ENCODE measurements around the gene JMJD7.

The JMJD7 gene

GRCh38 chr15:41795996-41796856, 31.7 kb upstream of the JMJD7 start:
- TF ChIP-seq ZFP30 (CRISPR knock-in tag; IDR thresholded peaks at IDR 0.05) = no peak
- TF ChIP-seq TCF4 (CRISPR knock-in tag; IDR thresholded peaks at IDR 0.05; ENCODE audit: borderline replicate concordance) = peak; percentile 17; the same call in 1 of the 2 replicates
- peak; percentile 85 for ATAC-seq

DNA sequence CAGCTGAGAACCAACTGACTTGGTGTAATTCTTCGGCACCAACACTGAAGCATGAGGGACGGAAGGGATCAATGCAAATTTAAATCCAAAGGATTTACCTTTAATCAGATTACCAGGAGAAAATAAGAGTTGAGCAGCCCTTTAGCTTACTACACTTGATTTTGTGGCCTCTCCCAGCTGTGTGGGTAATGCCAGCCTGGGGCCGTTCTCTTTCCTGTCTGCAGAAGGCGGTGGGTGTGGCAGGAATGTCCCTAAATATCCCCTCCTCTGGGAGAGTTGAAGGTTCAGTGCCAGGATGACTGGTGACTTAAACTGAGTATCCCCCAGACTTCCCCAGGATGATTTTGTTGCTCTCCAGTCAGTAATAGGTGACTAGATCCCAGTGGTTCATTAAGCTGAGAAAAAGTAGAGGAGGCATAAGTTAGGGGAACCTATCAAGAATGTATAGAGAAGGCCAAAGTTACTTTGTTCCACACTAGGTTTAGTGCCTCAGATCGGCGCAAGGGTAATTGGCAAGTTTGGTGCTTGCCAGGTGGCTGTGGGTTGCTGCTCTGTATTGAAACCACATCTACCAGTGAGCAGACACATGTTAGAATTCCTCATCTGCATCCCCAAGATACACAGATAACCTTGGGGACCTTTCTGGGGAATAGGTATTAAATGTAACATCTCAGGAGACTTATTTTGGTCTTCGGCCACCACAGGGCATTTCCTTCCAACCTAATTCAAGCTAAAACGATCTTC, 30.5 kb upstream of the JMJD7 start:
- no peak for ATAC-seq
- TF ChIP-seq ZFP3 (CRISPR knock-in tag; IDR thresholded peaks at IDR 0.05) (no peak), ZNF8 (CRISPR knock-in tag; IDR thresholded peaks at IDR 0.05) (no peak), CREB5 (CRISPR knock-in tag; IDR thresholded peaks at IDR 0.05; ENCODE audit: low read depth) (no peak), ZFP30 (CRISPR knock-in tag; IDR thresholded peaks at IDR 0.05) (no peak), SNAI2 (CRISPR knock-in tag; IDR thresholded peaks at IDR 0.05) (no peak), OSR1 (CRISPR knock-in tag; IDR thresholded peaks at IDR 0.05) (no peak), ZNF70 (CRISPR knock-in tag; IDR thresholded peaks at IDR 0.05) (no peak), PPARA (CRISPR knock-in tag; IDR thresholded peaks at IDR 0.05; ENCODE audit: borderline replicate concordance) (no peak), TOX (CRISPR knock-in tag; IDR thresholded peaks at IDR 0.05; ENCODE audit: borderline replicate concordance) (no peak), RARB (CRISPR knock-in tag; IDR thresholded peaks at IDR 0.05) (no peak)
- TF ChIP-seq, protein P1, sequence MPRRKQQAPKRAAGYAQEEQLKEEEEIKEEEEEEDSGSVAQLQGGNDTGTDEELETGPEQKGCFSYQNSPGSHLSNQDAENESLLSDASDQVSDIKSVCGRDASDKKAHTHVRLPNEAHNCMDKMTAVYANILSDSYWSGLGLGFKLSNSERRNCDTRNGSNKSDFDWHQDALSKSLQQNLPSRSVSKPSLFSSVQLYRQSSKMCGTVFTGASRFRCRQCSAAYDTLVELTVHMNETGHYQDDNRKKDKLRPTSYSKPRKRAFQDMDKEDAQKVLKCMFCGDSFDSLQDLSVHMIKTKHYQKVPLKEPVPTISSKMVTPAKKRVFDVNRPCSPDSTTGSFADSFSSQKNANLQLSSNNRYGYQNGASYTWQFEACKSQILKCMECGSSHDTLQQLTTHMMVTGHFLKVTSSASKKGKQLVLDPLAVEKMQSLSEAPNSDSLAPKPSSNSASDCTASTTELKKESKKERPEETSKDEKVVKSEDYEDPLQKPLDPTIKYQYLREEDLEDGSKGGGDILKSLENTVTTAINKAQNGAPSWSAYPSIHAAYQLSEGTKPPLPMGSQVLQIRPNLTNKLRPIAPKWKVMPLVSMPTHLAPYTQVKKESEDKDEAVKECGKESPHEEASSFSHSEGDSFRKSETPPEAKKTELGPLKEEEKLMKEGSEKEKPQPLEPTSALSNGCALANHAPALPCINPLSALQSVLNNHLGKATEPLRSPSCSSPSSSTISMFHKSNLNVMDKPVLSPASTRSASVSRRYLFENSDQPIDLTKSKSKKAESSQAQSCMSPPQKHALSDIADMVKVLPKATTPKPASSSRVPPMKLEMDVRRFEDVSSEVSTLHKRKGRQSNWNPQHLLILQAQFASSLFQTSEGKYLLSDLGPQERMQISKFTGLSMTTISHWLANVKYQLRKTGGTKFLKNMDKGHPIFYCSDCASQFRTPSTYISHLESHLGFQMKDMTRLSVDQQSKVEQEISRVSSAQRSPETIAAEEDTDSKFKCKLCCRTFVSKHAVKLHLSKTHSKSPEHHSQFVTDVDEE (CRISPR knock-in tag; IDR thresholded peaks at IDR 0.05) = no peak

DNA sequence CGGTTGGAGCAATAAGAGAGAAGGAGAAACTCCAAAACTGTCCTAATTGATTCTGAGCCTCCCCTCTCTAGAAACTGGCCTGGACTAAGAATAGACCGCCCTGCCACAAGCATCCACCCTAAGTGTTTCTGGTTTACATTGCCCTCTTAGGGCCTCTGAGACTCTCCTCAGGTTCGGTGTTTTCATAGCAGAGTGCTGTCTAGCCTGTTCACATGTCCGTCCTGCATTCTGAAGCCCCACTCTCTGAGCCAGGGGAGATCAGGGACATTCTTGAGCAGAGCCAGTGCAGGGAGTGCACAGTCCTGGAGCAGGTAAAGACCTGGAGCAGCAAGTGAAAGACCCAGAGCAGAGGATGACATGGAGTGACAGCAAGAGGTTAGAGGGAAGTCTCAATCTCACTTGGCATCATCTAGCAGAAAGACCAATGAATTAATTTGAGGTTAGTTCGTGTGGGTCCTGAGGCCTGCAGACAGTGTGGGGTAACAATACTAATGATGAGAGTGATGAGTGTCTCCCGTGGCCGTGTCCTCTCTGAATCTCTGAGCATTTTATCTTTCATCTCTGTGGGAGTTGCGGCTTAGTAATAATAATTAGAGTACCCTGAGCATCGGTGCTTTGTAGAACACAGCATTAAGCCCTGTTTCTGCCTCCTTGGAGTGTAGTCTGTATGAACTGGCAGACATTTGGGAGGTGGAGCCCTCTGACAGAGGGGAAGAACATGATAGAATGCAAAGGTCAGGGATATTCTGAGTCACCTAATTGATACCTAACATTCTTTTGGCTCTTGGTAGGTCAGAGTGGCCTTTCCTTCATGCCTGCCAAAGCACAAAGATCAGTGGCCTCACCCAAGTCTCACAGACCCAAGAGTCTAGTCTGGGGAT, 29.0 kb upstream of the JMJD7 start:
- ATAC-seq = peak; percentile 28
- TF ChIP-seq TOX (CRISPR knock-in tag; IDR thresholded peaks at IDR 0.05; ENCODE audit: borderline replicate concordance) (no peak), ZNF8 (CRISPR knock-in tag; IDR thresholded peaks at IDR 0.05) (no peak), SNAI2 (CRISPR knock-in tag; IDR thresholded peaks at IDR 0.05) (no peak), ARNTL (CRISPR knock-in tag; IDR thresholded peaks at IDR 0.05; ENCODE audit: borderline replicate concordance, low read depth) (no peak), GLIS3 (CRISPR knock-in tag; IDR thresholded peaks at IDR 0.05) (no peak), ZNF565 (CRISPR knock-in tag; conservative IDR thresholded peaks at IDR 0.05; ENCODE audit: low read depth) (no peak), ZNF70 (CRISPR knock-in tag; IDR thresholded peaks at IDR 0.05) (no peak)
- TF ChIP-seq, protein P2, sequence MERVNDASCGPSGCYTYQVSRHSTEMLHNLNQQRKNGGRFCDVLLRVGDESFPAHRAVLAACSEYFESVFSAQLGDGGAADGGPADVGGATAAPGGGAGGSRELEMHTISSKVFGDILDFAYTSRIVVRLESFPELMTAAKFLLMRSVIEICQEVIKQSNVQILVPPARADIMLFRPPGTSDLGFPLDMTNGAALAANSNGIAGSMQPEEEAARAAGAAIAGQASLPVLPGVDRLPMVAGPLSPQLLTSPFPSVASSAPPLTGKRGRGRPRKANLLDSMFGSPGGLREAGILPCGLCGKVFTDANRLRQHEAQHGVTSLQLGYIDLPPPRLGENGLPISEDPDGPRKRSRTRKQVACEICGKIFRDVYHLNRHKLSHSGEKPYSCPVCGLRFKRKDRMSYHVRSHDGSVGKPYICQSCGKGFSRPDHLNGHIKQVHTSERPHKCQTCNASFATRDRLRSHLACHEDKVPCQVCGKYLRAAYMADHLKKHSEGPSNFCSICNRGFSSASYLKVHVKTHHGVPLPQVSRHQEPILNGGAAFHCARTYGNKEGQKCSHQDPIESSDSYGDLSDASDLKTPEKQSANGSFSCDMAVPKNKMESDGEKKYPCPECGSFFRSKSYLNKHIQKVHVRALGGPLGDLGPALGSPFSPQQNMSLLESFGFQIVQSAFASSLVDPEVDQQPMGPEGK (CRISPR knock-in tag; IDR thresholded peaks at IDR 0.05; ENCODE audit: borderline replicate concordance) = no peak

GRCh38 chr15:41799488-41799805, 28.4 kb upstream of the JMJD7 start:
- no peak for TF ChIP-seq ZNF70 (CRISPR knock-in tag; IDR thresholded peaks at IDR 0.05)
- TF ChIP-seq OSR1 (CRISPR knock-in tag; IDR thresholded peaks at IDR 0.05) = no peak
- no peak for TF ChIP-seq CSDC2 (CRISPR knock-in tag; IDR thresholded peaks at IDR 0.05)
- TF ChIP-seq, protein P1 (CRISPR knock-in tag; IDR thresholded peaks at IDR 0.05) = no peak
- TF ChIP-seq ZNF565 (CRISPR knock-in tag; conservative IDR thresholded peaks at IDR 0.05; ENCODE audit: low read depth) = no peak
- no peak for TF ChIP-seq ISL1 (CRISPR knock-in tag; IDR thresholded peaks at IDR 0.05)
- TF ChIP-seq TOX (CRISPR knock-in tag; IDR thresholded peaks at IDR 0.05; ENCODE audit: borderline replicate concordance) = no peak
- no peak for TF ChIP-seq TCF4 (CRISPR knock-in tag; IDR thresholded peaks at IDR 0.05; ENCODE audit: borderline replicate concordance)
- TF ChIP-seq ESRRG (CRISPR knock-in tag; IDR thresholded peaks at IDR 0.05) = no peak
- TF ChIP-seq ARNTL (CRISPR knock-in tag; IDR thresholded peaks at IDR 0.05; ENCODE audit: borderline replicate concordance, low read depth) = no peak
- TF ChIP-seq BACH2 (CRISPR knock-in tag; IDR thresholded peaks at IDR 0.05; ENCODE audit: borderline replicate concordance) = no peak
- no peak for TF ChIP-seq CREB5 (CRISPR knock-in tag; IDR thresholded peaks at IDR 0.05; ENCODE audit: low read depth)
- TF ChIP-seq ZFP30 (CRISPR knock-in tag; IDR thresholded peaks at IDR 0.05) = no peak
- TF ChIP-seq SNAI2 (CRISPR knock-in tag; IDR thresholded peaks at IDR 0.05) = no peak
- TF ChIP-seq ZNF8 (CRISPR knock-in tag; IDR thresholded peaks at IDR 0.05) = no peak
- no peak for ATAC-seq
